RWPE2 (cell line): ENCODE measurements around the gene GBE1.

Experiments
- ATAC-seq: fragments of 200-7000 bp; cut with Tn5 transposase; 3 replicates; pipeline ENCODE4 v1.9.1; 2021; ENCODE audit warnings: low read depth
- DNase-seq: peaks from one replicate; pipeline ENCODE4 v3.0.0-alpha.2; 2020; ENCODE audit warnings: low spot score
- H3K27ac ChIP-seq: fragments of 450-650 bp; 2 replicates; pipeline ENCODE4 v1.5.1; 2017; ENCODE audit warnings: mild to moderate bottlenecking; ENCODE audit not compliant: poor library complexity, severe bottlenecking
- H3K27me3 ChIP-seq: fragments of 250-450 bp; sonication (Bioruptor Pico); 2 replicates; pipeline ENCODE4 v1.5.1; 2021; ENCODE audit warnings: mild to moderate bottlenecking, moderate library complexity; ENCODE audit not compliant: insufficient read depth, poor library complexity, severe bottlenecking
- H3K36me3 ChIP-seq: fragments of 250-450 bp; sonication (Bioruptor Pico); 2 replicates; pipeline ENCODE4 v1.5.1; 2020; ENCODE audit warnings: low read depth, mild to moderate bottlenecking, moderate library complexity
- H3K4me1 ChIP-seq: fragments of 250-450 bp; sonication (Bioruptor Pico); 2 replicates; pipeline ENCODE4 v1.5.1; 2021; ENCODE audit warnings: mild to moderate bottlenecking, moderate library complexity; ENCODE audit not compliant: insufficient read depth, poor library complexity, severe bottlenecking
- H3K4me3 ChIP-seq: fragments of 250-450 bp; sonication (Bioruptor Pico); 2 replicates; pipeline ENCODE4 v1.5.1; 2021; ENCODE audit warnings: mild to moderate bottlenecking, moderate library complexity; ENCODE audit not compliant: severe bottlenecking
- H3K9me3 ChIP-seq: fragments of 250-450 bp; sonication (Bioruptor Pico); 2 replicates; pipeline ENCODE4 v1.5.1; 2021; ENCODE audit warnings: mild to moderate bottlenecking, moderate library complexity; ENCODE audit not compliant: severe bottlenecking
- CTCF ChIP-seq: fragments of 450-650 bp; IDR thresholded peaks from one replicate; pipeline ENCODE4 v1.5.1; 2017; ENCODE audit warnings: mild to moderate bottlenecking, moderate library complexity; ENCODE audit not compliant: poor library complexity, severe bottlenecking

Gene GBE1

DNA sequence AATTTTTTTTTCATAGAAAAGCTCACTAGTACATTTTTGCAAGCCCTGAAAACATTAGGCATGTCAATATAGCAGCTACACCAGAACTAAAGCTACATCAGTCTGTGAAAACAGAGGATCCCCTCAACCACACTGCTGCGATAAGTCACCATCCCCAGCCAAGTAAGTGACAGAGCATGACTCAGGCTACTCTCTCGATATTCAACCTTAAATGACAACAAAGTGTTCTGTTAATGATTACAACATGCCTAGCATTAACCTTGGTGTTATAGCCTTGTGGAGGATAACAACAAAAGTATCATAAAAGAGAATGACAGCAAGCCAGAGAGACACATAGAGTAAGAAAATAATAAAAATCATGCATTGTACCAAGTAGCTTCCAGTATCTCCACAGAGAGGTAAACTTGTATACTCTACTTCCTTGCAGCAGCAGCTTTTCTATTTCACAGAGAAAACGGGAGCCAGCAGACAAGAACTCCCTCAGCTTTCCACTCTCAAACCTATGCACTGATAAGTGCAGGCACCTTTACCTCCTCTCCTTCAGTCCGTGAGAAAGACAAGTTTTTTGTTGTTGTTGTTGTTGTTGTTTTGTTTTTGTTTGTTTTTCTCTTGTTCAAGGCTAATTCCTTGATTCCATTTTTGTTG, 76.6 kb downstream of the GBE1 start:
- Histone ChIP-seq H3K9me3 (no peaks in the 10 kb centered on the region), H3K27ac (no peak overlapping the region), H3K4me3 (no peak overlapping the region), H3K27me3 (no peaks in the 10 kb centered on the region), H3K4me1 (no peaks in the 10 kb centered on the region), H3K36me3 (no peaks in the 10 kb centered on the region; the same call in 1 of the 2 replicates)
- no peak for ATAC-seq
- no peak for TF ChIP-seq CTCF
- no peak for DNase-seq

- ATAC-seq (no peak), DNase-seq (no peak)
- Histone ChIP-seq H3K27me3 (no peaks in the 10 kb centered on the region), H3K4me3 (no peak overlapping the region), H3K4me1 (no peaks in the 10 kb centered on the region), H3K9me3 (no peaks in the 10 kb centered on the region), H3K36me3 (no peaks in the 10 kb centered on the region), H3K27ac (no peak overlapping the region)
- no peak for TF ChIP-seq CTCF
Measured at GRCh38 chr3:81676706-81677456, 84.6 kb downstream of the GBE1 start.

GRCh38 chr3:81674690-81675089, 86.8 kb downstream of the GBE1 start:
- Histone ChIP-seq H3K4me1 (no peaks in the 10 kb centered on the region), H3K27ac (no peak overlapping the region), H3K4me3 (no peak overlapping the region), H3K9me3 (no peaks in the 10 kb centered on the region), H3K27me3 (no peaks in the 10 kb centered on the region), H3K36me3 (peaks cover 5% of the 10 kb centered on the region; the same call in 1 of the 2 replicates)
- TF ChIP-seq CTCF, result no peak
- no peak for ATAC-seq
- DNase-seq, result no peak

GRCh38 chr3:81668283-81668682, 93.2 kb downstream of the GBE1 start:
- no peaks in the 10 kb centered on the region for H3K4me1 ChIP-seq
- H3K4me3 ChIP-seq, result no peak overlapping the region
- H3K27ac ChIP-seq, result no peak overlapping the region
- ATAC-seq (no peak), DNase-seq (no peak)
- H3K9me3 ChIP-seq, result no peaks in the 10 kb centered on the region
- TF ChIP-seq CTCF, result no peak
- no peaks in the 10 kb centered on the region for H3K27me3 ChIP-seq
- peaks cover 9% of the 10 kb centered on the region; the same call in 1 of the 2 replicates for H3K36me3 ChIP-seq
